IMR-90 (cell line): ENCODE results near the gene CTNNA2. TPM values are rescaled to one million over a fixed set of nuclear protein-coding genes. Genes with fewer than 3 reads are reported as not detected.

Experiments
- ATAC-seq: fragments of 200-7000 bp; cut with Tn5 transposase; 2 replicates; pipeline ENCODE4 v1.9.1; 2020; ENCODE audit warnings: low read depth, mild to moderate bottlenecking, moderate library complexity
- BruUV-seq: library from RNA; stranded (reverse); fragments of 400-500 nt; replicated peaks from 2 replicates; lab custom pipeline; 2021; lab: Mats Ljungman, UMichigan
- CTCF ChIA-PET: fragments of 300-600 bp; formaldehyde crosslinking; extraction: SDS; loops from one replicate; lab custom pipeline; 2021; ENCODE audit warnings: antibody characterized with exemption; lab: Yijun Ruan, JAX
- POLR2A ChIA-PET: fragments of 300-600 bp; sonication (Branson Sonifier 250); formaldehyde crosslinking; loops from one replicate; lab custom pipeline; 2022; ENCODE audit warnings: antibody characterized with exemption; ENCODE audit not compliant: unreplicated experiment; lab: Charles Lee
- DNase-seq: peaks from one replicate; pipeline ENCODE4 v3.0.0; 2013
- H2AFZ ChIP-seq: replicated peaks from 2 replicates; pipeline ENCODE3; 2013; ENCODE audit warnings: low read length, mild to moderate bottlenecking; ENCODE audit not compliant: poor library complexity
- H2AK5ac ChIP-seq: 2 replicates; pipeline ENCODE4 v1.6.1; 2013; ENCODE audit warnings: low read depth, low read length, inconsistent platforms
- H2AK9ac ChIP-seq: replicated peaks from 2 replicates; pipeline ENCODE3; 2013; ENCODE audit warnings: mild to moderate bottlenecking, low read depth, low read length, moderate library complexity; ENCODE audit not compliant: poor library complexity
- H2BK120ac ChIP-seq: 2 replicates; pipeline ENCODE4 v1.6.1; 2013; ENCODE audit warnings: low read depth, low read length, inconsistent platforms
- H2BK15ac ChIP-seq: 3 replicates; pipeline ENCODE4 v1.6.1; 2013; ENCODE audit warnings: low read depth, low read length, inconsistent platforms
- H2BK20ac ChIP-seq: 2 replicates; pipeline ENCODE4 v1.6.1; 2013; ENCODE audit warnings: low read depth, mild to moderate bottlenecking, inconsistent platforms, low read length, moderate library complexity
- H2BK5ac ChIP-seq: 2 replicates; pipeline ENCODE4 v1.6.1; 2013; ENCODE audit warnings: mild to moderate bottlenecking, low read depth, low read length, inconsistent platforms; ENCODE audit not compliant: poor library complexity, severe bottlenecking
- H3K14ac ChIP-seq: replicated peaks from 2 replicates; pipeline ENCODE4 v1.6.1; 2013; ENCODE audit warnings: low read depth, low read length, inconsistent platforms
- H3K18ac ChIP-seq: 2 replicates; pipeline ENCODE4 v1.6.1; 2013; ENCODE audit warnings: low read depth, low read length, control low read depth
- H3K23ac ChIP-seq: 2 replicates; pipeline ENCODE4 v1.6.1; 2013; ENCODE audit warnings: low read depth, low read length, inconsistent platforms
- H3K27ac ChIP-seq: 2 replicates; pipeline ENCODE4 v1.5.1; 2013; ENCODE audit warnings: mild to moderate bottlenecking, control low read depth, low read length; ENCODE audit not compliant: insufficient read depth
- H3K27me3 ChIP-seq: 2 replicates; pipeline ENCODE4 v1.6.1; 2013; ENCODE audit warnings: low read length; ENCODE audit not compliant: control insufficient read depth, insufficient read depth
- H3K36me3 ChIP-seq: 2 replicates; pipeline ENCODE4 v1.6.1; 2013; ENCODE audit warnings: low read length, mixed read lengths; ENCODE audit not compliant: control insufficient read depth, insufficient read depth
- H3K4ac ChIP-seq: 2 replicates; pipeline ENCODE4 v1.6.1; 2013; ENCODE audit warnings: low read depth, low read length, inconsistent platforms
- H3K4me1 ChIP-seq: 2 replicates; pipeline ENCODE4 v1.6.1; 2013; ENCODE audit warnings: low read length, mixed read lengths; ENCODE audit not compliant: control insufficient read depth, insufficient read depth
- H3K4me2 ChIP-seq: 2 replicates; pipeline ENCODE4 v1.6.1; 2013; ENCODE audit warnings: low read depth, mild to moderate bottlenecking, control low read depth, low read length, moderate library complexity
- H3K4me3 ChIP-seq: 2 replicates; pipeline ENCODE4 v1.5.1; 2013; ENCODE audit warnings: low read depth, mild to moderate bottlenecking, control low read depth, low read length, moderate library complexity; ENCODE audit not compliant: insufficient read depth
- H3K56ac ChIP-seq: 2 replicates; pipeline ENCODE4 v1.6.1; 2013; ENCODE audit warnings: low read length, inconsistent platforms; ENCODE audit not compliant: insufficient read depth; ENCODE audit errors: extremely low read depth
- H3K79me1 ChIP-seq, 2 experiments: 2 replicates each; pipeline ENCODE4 v1.6.1; 2013; ENCODE audit warnings: low read length in 2 of 2, inconsistent platforms in 1 of 2, low read depth in 1 of 2
- H3K9ac ChIP-seq: 2 replicates; pipeline ENCODE4 v1.6.1; 2013; ENCODE audit warnings: low read depth, low read length, control low read depth
- H3K9me1 ChIP-seq: 2 replicates; pipeline ENCODE4 v1.6.1; 2013; ENCODE audit warnings: low read length, inconsistent platforms; ENCODE audit not compliant: insufficient read depth
- H3K9me3 ChIP-seq: 2 replicates; pipeline ENCODE4 v1.6.1; 2013; ENCODE audit warnings: low read length; ENCODE audit not compliant: control insufficient read depth, insufficient read depth
- H4K20me1 ChIP-seq: 2 replicates; pipeline ENCODE4 v1.6.1; 2013; ENCODE audit warnings: low read length, inconsistent platforms; ENCODE audit not compliant: insufficient read depth
- H4K5ac ChIP-seq: 2 replicates; pipeline ENCODE4 v1.6.1; 2013; ENCODE audit warnings: mild to moderate bottlenecking, low read depth, low read length, control low read depth
- H4K8ac ChIP-seq, 2 experiments: 2 replicates each; pipeline ENCODE4 v1.6.1; 2013; ENCODE audit warnings: low read depth in 2 of 2, low read length in 2 of 2, control low read depth in 1 of 2, inconsistent platforms in 1 of 2
- H4K91ac ChIP-seq: 2 replicates; pipeline ENCODE4 v1.6.1; 2013; ENCODE audit warnings: low read depth, low read length, inconsistent platforms; ENCODE audit not compliant: insufficient read depth
- BHLHE40 ChIP-seq: fragments of 150-350 bp; IDR thresholded peaks from 2 replicates; pipeline ENCODE4 v1.6.1; 2016; ENCODE audit warnings: mild to moderate bottlenecking, low read depth, low read length
- CEBPB ChIP-seq: IDR thresholded peaks from 2 replicates; pipeline ENCODE4 v1.6.1; 2012; ENCODE audit warnings: low read depth, low read length, improper control_type of control experiment
- CHD1 ChIP-seq: IDR thresholded peaks from 2 replicates; pipeline ENCODE4 v1.6.1; 2012; ENCODE audit warnings: low read depth, low read length, improper control_type of control experiment
- FOS ChIP-seq: fragments of 150-350 bp; IDR thresholded peaks from 2 replicates; pipeline ENCODE4 v1.6.1; 2016; ENCODE audit warnings: low read depth, low read length
- MAFK ChIP-seq: IDR thresholded peaks from 2 replicates; pipeline ENCODE4 v1.6.1; 2012; ENCODE audit warnings: low read depth, low read length, improper control_type of control experiment
- MAZ ChIP-seq: IDR thresholded peaks from 2 replicates; pipeline ENCODE4 v1.6.1; 2012; ENCODE audit warnings: low read depth, mild to moderate bottlenecking, low read length, improper control_type of control experiment, moderate library complexity, borderline replicate concordance
- MXI1 ChIP-seq: IDR thresholded peaks from 2 replicates; pipeline ENCODE4 v1.6.1; 2012; ENCODE audit warnings: low read depth, mild to moderate bottlenecking, low read length, moderate library complexity, borderline replicate concordance
- NFE2L2 ChIP-seq: fragments of 150-350 bp; IDR thresholded peaks from 2 replicates; pipeline ENCODE4 v1.6.1; 2016; ENCODE audit warnings: low read depth, mild to moderate bottlenecking, low read length
- POLR2A ChIP-seq: IDR thresholded peaks from 2 replicates; pipeline ENCODE4 v1.6.1; 2012; ENCODE audit warnings: mild to moderate bottlenecking, low read depth, low read length
- RAD21 ChIP-seq: IDR thresholded peaks from 2 replicates; pipeline ENCODE4 v1.6.1; 2012; ENCODE audit warnings: low read length, improper control_type of control experiment
- RCOR1 ChIP-seq: IDR thresholded peaks from 2 replicates; pipeline ENCODE4 v1.6.1; 2012; ENCODE audit warnings: mild to moderate bottlenecking, low read length, improper control_type of control experiment; ENCODE audit not compliant: insufficient replicate concordance
- RFX5 ChIP-seq: IDR thresholded peaks from 2 replicates; pipeline ENCODE4 v1.8.0; 2012; ENCODE audit warnings: low read depth, mild to moderate bottlenecking, low read length, moderate library complexity
- SMC3 ChIP-seq: fragments of 150-350 bp; IDR thresholded peaks from 2 replicates; pipeline ENCODE4 v1.6.1; 2016; ENCODE audit warnings: low read depth, mild to moderate bottlenecking, antibody characterized with exemption, low read length, moderate library complexity
- WGBS, 2 experiments: methylation state at CpG; one replicate each; pipeline versions ENCODE4 v1.1.5 to v1.1.7; 2013; ENCODE audit warnings: missing lambda C conversion rate in 2 of 2; ENCODE audit not compliant: insufficient read length in 1 of 2; ENCODE audit errors: extremely low coverage in 2 of 2; 5-methylcytosine and 5-hydroxymethylcytosine counted together
- dilution Hi-C: fragments of 300-500 bp; cut with HindIII; formaldehyde crosslinking; loops from one replicate; pipeline ENCODE4 v1.14.3; 2018; ENCODE audit warnings: low sequenced_read_pairs; ENCODE audit not compliant: unreplicated experiment
- in situ Hi-C: fragments of 300-500 bp; cut with MboI; formaldehyde crosslinking; loops from 3 replicates; pipeline ENCODE4 v1.14.3; 2019; ENCODE audit warnings: low sequenced_read_pairs, inconsistent platforms, mixed read lengths
- intact Hi-C: fragments of 100-400 bp; cut with micrococcal nuclease; formaldehyde crosslinking; loops from 2 replicates; pipeline ENCODE4 v1.10.0; 2022
- polyA plus RNA-seq, 3 experiments: library from polyadenylated mRNA; depleted of rRNA; stranded (reverse); fragments of >200 nt; gene quantifications; 2 replicates each; pipeline ENCODE4 v1.2.3, GENCODE V29; 2012; ENCODE audit warnings: low replicate concordance in 1 of 3
- total RNA-seq: library from RNA; depleted of rRNA; stranded (reverse); fragments of >200 nt; gene quantifications from 2 replicates; pipeline ENCODE4 v1.2.3, GENCODE V29; 2012
- TF ChIP-seq, protein P1 (sequence below): conservative IDR thresholded peaks from 2 replicates; pipeline ENCODE4 v1.5.1; 2012; ENCODE audit warnings: mild to moderate bottlenecking, low read depth, low read length, improper control_type of control experiment
- TF ChIP-seq, protein P2 (sequence below): fragments of 150-350 bp; IDR thresholded peaks from 2 replicates; pipeline ENCODE4 v1.6.1; 2017; ENCODE audit warnings: mild to moderate bottlenecking, antibody characterized with exemption, low read length, low read depth
- TF ChIP-seq, protein P3 (sequence below): fragments of 150-350 bp; IDR thresholded peaks from 2 replicates; pipeline ENCODE4 v1.6.1; 2016; ENCODE audit warnings: low read depth, mild to moderate bottlenecking, low read length, moderate library complexity, borderline replicate concordance

CTNNA2 gene
- total and polyA plus RNA-seq, 2 of the 4 experiments (the other 2 are of a cell fraction) = not detected

DNA sequence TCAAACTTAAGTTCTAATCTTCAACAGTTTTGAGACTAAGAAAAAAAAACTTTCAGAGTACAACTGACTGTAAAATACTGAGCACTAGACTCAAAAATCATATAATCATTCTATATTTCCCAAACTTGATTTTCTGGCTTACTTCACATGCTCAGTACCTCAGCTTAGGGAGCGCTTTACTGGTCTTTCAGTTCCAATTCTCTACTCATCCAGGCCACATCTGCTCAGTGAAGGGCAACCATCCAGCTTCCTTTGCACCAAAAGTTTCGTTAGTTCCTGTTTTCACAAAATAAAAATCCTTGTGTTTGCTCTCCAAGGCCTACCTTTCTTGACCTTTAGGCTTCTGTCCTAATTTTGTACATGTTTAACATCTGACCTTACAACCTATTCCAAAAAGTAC, 1079.3 kb downstream of the CTNNA2 start:
- POLR2A ChIA-PET = no interaction called here
- Histone ChIP-seq H2BK20ac (no peak overlapping the region), H4K91ac (no peak overlapping the region), H4K8ac (no peak overlapping the region), H3K27me3 (no peaks in the 10 kb centered on the region), H3K23ac (no peak overlapping the region), H3K18ac (no peak overlapping the region), H3K27ac (no peak overlapping the region), H4K5ac (no peak overlapping the region), H2AK5ac (no peak overlapping the region), H2BK15ac (no peak overlapping the region), H2AK9ac (no peak overlapping the region), H3K14ac (no peak overlapping the region), H2BK5ac (no peak overlapping the region), H3K4me3 (no peak overlapping the region), H3K4me2 (no peak overlapping the region), H3K4ac (no peak overlapping the region), H3K9me3 (no peaks in the 10 kb centered on the region), H3K56ac (no peak overlapping the region), H2BK120ac (no peak overlapping the region), H3K36me3 (no peaks in the 10 kb centered on the region), H3K9me1 (no peaks in the 10 kb centered on the region), H2AFZ (no peak overlapping the region), H3K79me1 (no peaks in the 10 kb centered on the region), H3K9ac (no peak overlapping the region), H4K20me1 (no peaks in the 10 kb centered on the region), H3K4me1 (no peaks in the 10 kb centered on the region)
- dilution Hi-C loops = no loop called here
- WGBS, 2 experiments = 33% methylated on average over 2 of the region's 2 CpGs; no CpG with 5 or more reads in 1 of the 2 experiments
- in situ Hi-C loops = no loop called here
- TF ChIP-seq MAFK = no peak
- TF ChIP-seq CHD1 = no peak
- TF ChIP-seq, protein P1, sequence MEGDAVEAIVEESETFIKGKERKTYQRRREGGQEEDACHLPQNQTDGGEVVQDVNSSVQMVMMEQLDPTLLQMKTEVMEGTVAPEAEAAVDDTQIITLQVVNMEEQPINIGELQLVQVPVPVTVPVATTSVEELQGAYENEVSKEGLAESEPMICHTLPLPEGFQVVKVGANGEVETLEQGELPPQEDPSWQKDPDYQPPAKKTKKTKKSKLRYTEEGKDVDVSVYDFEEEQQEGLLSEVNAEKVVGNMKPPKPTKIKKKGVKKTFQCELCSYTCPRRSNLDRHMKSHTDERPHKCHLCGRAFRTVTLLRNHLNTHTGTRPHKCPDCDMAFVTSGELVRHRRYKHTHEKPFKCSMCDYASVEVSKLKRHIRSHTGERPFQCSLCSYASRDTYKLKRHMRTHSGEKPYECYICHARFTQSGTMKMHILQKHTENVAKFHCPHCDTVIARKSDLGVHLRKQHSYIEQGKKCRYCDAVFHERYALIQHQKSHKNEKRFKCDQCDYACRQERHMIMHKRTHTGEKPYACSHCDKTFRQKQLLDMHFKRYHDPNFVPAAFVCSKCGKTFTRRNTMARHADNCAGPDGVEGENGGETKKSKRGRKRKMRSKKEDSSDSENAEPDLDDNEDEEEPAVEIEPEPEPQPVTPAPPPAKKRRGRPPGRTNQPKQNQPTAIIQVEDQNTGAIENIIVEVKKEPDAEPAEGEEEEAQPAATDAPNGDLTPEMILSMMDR = no peak
- TF ChIP-seq CEBPB = no peak
- no peak for TF ChIP-seq MXI1
- no peak for TF ChIP-seq RAD21
- no peak for TF ChIP-seq POLR2A
- no peak for TF ChIP-seq RCOR1
- no peak for TF ChIP-seq MAZ
- TF ChIP-seq RFX5 = no peak
- TF ChIP-seq, protein P2, sequence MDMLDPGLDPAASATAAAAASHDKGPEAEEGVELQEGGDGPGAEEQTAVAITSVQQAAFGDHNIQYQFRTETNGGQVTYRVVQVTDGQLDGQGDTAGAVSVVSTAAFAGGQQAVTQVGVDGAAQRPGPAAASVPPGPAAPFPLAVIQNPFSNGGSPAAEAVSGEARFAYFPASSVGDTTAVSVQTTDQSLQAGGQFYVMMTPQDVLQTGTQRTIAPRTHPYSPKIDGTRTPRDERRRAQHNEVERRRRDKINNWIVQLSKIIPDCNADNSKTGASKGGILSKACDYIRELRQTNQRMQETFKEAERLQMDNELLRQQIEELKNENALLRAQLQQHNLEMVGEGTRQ = no peak
- TF ChIP-seq FOS = no peak
- TF ChIP-seq, protein P3, sequence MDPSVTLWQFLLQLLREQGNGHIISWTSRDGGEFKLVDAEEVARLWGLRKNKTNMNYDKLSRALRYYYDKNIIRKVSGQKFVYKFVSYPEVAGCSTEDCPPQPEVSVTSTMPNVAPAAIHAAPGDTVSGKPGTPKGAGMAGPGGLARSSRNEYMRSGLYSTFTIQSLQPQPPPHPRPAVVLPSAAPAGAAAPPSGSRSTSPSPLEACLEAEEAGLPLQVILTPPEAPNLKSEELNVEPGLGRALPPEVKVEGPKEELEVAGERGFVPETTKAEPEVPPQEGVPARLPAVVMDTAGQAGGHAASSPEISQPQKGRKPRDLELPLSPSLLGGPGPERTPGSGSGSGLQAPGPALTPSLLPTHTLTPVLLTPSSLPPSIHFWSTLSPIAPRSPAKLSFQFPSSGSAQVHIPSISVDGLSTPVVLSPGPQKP = no peak
- no peak for TF ChIP-seq BHLHE40
- no peak for TF ChIP-seq NFE2L2
- TF ChIP-seq SMC3 = no peak
- CTCF ChIA-PET = no interaction called here
- intact Hi-C loops = no loop called here
- no peak for ATAC-seq
- BruUV-seq = no TSS peak
- no peak for DNase-seq
